GM21447 (cell line): ENCODE data around the gene HUS1B.

ENCODE experiments used
- ATAC-seq: cut with Tn5 transposase; IDR thresholded peaks from one replicate; pipeline ENCODE4 v1.9.1; 2021; ENCODE audit not compliant: unreplicated experiment

HUS1B gene

GRCh38 chr6:624979-625378 lies 31.9 kb downstream of the HUS1B start:
- ATAC-seq = no peak

- ATAC-seq = no peak
These were observed 34.4 kb downstream of the HUS1B start for GRCh38 chr6:622462-622861.

DNA sequence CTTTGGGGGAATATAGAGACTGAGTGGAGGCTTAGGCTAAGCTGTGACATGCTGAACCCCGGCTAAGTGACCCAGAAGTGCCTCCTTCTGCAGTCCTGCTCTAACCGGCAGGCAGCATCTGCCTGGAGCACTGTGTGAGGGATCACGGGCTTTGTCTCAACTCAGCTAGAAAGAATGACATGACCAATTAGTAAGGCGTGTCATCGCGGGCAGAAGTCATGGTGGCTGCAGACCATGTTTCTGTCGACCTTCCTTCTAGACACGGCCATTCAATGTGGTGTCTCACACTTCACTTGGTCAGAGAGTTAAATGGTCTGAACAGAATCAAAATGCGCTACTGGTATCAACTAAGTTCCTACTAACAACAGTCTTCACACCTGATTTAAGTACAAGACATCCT lies 35.0 kb downstream of the HUS1B start:
- no peak for ATAC-seq

- ATAC-seq = no peak
These were observed 36.0 kb downstream of the HUS1B start for GRCh38 chr6:620950-621349.

DNA sequence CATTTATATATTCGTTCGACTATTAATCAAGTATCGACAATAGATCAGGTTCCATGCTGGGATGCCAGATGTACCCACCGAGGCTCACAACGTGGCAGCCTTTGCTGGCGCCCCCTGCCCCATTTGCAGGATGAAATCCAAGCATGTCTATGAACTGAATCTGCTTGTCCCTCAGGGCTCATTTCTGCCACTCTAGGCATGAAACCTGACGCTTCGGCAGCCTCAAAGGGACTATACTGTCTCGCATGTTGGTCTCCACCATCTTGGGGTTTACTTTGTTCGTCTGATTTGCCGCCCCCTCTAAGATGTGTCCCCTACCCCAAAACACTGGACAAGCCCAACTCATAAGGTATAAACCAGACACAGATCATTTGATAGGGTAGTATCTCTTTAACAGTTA lies 36.7 kb downstream of the HUS1B start:
- ATAC-seq = no peak

- ATAC-seq = no peak
These were observed 39.3 kb downstream of the HUS1B start for GRCh38 chr6:617456-618100.

DNA sequence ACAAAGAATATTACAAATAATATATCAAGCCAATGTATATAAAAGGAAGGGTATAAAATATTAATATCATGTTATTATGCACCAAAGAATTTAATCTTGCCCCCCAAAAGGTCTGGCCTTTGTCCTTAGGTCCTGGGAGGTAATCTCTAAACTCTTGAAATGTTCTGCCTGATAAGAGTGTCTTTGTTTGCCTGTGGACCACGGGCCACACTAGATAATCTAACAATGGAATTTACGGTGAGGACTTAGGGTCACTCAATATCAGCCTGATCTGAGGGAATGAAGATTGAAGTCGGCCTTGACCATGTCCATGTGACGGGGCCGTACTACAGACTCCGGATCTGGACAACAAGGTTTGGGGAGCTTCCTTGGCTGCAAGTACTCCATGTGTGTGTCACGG lies 42.9 kb downstream of the HUS1B start:
- no peak for ATAC-seq

DNA sequence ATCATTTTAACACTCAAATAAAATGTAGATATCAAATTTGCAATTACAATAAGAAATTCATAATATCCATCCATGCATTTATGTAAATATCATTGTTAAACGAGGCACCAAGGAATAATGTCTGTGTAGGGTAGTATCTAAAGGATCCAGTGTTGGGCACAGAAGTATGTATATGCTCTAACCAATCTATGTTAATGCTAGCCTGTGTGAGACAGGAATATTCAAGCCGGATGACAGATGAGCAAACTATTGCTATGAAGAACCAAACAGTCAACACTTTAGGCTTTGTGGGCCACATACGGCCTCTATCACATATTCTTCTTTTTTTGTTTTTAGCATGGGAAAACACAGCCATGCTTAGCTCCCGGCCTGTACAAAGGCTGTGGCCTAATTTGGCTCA lies 45.0 kb downstream of the HUS1B start:
- ATAC-seq = no peak

GRCh38 chr6:610882-611281 lies 46.0 kb downstream of the HUS1B start:
- no peak for ATAC-seq

DNA sequence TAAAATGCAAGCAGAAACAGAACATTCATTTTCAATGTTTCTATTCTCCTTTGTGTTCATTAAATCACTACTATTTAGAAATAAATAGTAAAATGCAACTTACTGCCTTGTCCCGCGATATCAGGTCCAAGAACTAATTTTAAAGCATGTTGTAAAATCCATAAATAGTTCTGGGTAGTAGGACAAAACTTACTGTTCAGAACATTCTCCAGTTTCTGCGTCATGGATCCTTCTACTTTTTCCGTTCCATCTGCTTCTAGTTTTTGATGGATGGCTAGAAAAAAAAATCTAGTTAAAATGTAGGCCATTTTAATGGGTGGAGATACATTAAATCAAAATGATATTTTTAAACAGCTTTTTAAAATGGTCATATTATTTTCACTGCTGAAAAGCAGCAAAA lies 47.0 kb downstream of the HUS1B start:
- no peak for ATAC-seq

- no peak for ATAC-seq
These were observed 50.0 kb downstream of the HUS1B start for GRCh38 chr6:606829-607379.
